Measurements from ENCODE around the gene RAPGEF2.

GRCh38 chr4:159219862-159220261 is 117.0 kb downstream of the RAPGEF2 start:
- TF ChIP-seq CTCF (IDR thresholded peaks at IDR 0.05) (no peak), EZH2 (IDR thresholded peaks at IDR 0.05; ENCODE audit: borderline replicate concordance, insufficient read depth, low read depth, low read length, poor library complexity, severe bottlenecking) (no peak)

All from B cell (primary cell).